ENCODE measurements around the gene PCSK6.

DNA sequence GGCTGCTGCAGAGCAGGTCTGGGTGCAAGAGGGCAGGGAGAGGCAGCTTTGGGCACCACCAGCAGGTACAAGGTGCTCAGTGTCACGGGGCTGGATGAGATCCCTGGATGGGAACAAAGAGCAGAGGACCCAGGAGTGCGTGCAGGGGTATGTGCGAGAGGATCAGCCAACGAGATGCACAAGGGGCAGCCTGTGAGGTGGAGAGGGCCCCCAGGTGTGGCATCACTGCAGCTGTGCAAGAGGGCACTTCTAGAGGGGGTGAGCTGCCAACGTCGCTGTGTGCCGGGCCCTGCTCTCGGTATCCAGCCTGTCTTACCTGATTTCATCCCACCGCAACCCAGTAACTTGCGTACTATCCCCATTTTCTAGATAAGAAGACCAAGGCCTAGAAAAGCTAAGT is 127.1 kb downstream of the PCSK6 start:
- TF ChIP-seq EZH2 (IDR thresholded peaks at IDR 0.05; ENCODE audit: low read length, unreplicated experiment): no peak
- no peak for TF ChIP-seq CTCF (conservative IDR thresholded peaks at IDR 0.05; ENCODE audit: low read depth, low read length)
- TF ChIP-seq EZH2phosphoT487 (IDR thresholded peaks at IDR 0.05; ENCODE audit: borderline replicate concordance, low read length): no peak

All from PC-3 (cell line).